ENCODE measurements around the gene TBC1D2B. TPM values are rescaled to one million over a fixed set of nuclear protein-coding genes. Genes with fewer than 3 reads are reported as not detected.

The TBC1D2B gene
- total and polyA plus RNA-seq, 8 donors = 37.6 to 64.9 (median 49.2) TPM

GRCh38 chr15:78098131-78098755 lies 20.7 kb upstream of the TBC1D2B start:
- no peaks in the 10 kb centered on the region for H3K9me3 ChIP-seq
- no peaks in the 10 kb centered on the region for H3K27me3 ChIP-seq
- no peak overlapping the region for H3K27ac ChIP-seq
- H3K4me1 ChIP-seq = peaks cover 0 to 1% of the 10 kb centered on the region in 2 donors
- no peak overlapping the region for H3K4me3 ChIP-seq
- intact Hi-C loops (cut with DNase I) = no loop called here
- DNase-seq (peak in 1 of 4 donors; percentile 9), ATAC-seq (no peak)
- no peaks in the 10 kb centered on the region for H3K36me3 ChIP-seq
- TF ChIP-seq CTCF (IDR thresholded peaks at IDR 0.05) = no peak

GRCh38 chr15:78097667-78098066 lies 20.2 kb upstream of the TBC1D2B start:
- intact Hi-C loops (cut with DNase I) = no loop called here
- Histone ChIP-seq H3K36me3 (no peaks in the 10 kb centered on the region), H3K27ac (no peak overlapping the region), H3K27me3 (no peaks in the 10 kb centered on the region), H3K4me1 (no peaks in the 10 kb centered on the region), H3K4me3 (no peak overlapping the region), H3K9me3 (no peaks in the 10 kb centered on the region)
- no peak for DNase-seq
- no peak for TF ChIP-seq CTCF (IDR thresholded peaks at IDR 0.05)
- ATAC-seq = no peak

- H3K4me1 ChIP-seq = peaks cover 0 to 8% of the 10 kb centered on the region in 2 donors
- TF ChIP-seq CTCF (IDR thresholded peaks at IDR 0.05) = no peak
- peak in 2 of 4 donors; percentile 71 to 84 for DNase-seq
- H3K36me3 ChIP-seq = no peaks in the 10 kb centered on the region
- H3K4me3 ChIP-seq = no peak overlapping the region
- peak; percentile 71 for ATAC-seq
- no peaks in the 10 kb centered on the region for H3K9me3 ChIP-seq
- H3K27me3 ChIP-seq = no peaks in the 10 kb centered on the region
- intact Hi-C loops (cut with DNase I) = no loop called here
- no peak overlapping the region for H3K27ac ChIP-seq
Observed at GRCh38 chr15:78093242-78094020, 15.9 kb upstream of the TBC1D2B start.

- Histone ChIP-seq H3K9me3 (no peaks in the 10 kb centered on the region), H3K4me1 (peaks cover 0 to 17% of the 10 kb centered on the region in 2 donors), H3K27ac (no peak within 1 kb of the TSS), H3K36me3 (no peaks in the 10 kb centered on the region), H3K4me3 (no peak within 1 kb of the TSS), H3K27me3 (no peaks in the 10 kb centered on the region)
- DNase-seq (no peak), ATAC-seq (no peak)
- TF ChIP-seq CTCF (IDR thresholded peaks at IDR 0.05) = no peak
- intact Hi-C loops (cut with DNase I) = no loop called here
Observed at GRCh38 chr15:78092261-78093041, 14.9 kb upstream of the TBC1D2B start, which contains the start of gene SH2D7. SH2D7 (plus strand) TSS chr15:78092561; CDS start chr15:78092585, 24 bp downstream.

Measured in left lung (tissue), 10 donors.